BLaER1 (cell line): ENCODE data around the gene RGPD3.
"Not testable (repeated sequence)": the region's sequence is repeated elsewhere in the genome, so short reads cannot be mapped to it uniquely, and the experiment has no call there.

Experiments
- H3K27ac ChIP-seq: shearing (Covaris generic); formaldehyde crosslinking; 2 replicates; pipeline ENCODE4 v1.8.1; 2022
- H3K27me3 ChIP-seq: shearing (Covaris generic); formaldehyde crosslinking; 2 replicates; pipeline ENCODE4 v1.8.1; 2022
- H3K36me3 ChIP-seq: shearing (Covaris generic); formaldehyde crosslinking; 2 replicates; pipeline ENCODE4 v1.8.1; 2022
- H3K4me1 ChIP-seq: shearing (Covaris generic); formaldehyde crosslinking; 2 replicates; pipeline ENCODE4 v1.8.1; 2022
- H3K4me2 ChIP-seq: shearing (Covaris generic); formaldehyde crosslinking; 2 replicates; pipeline ENCODE4 v1.8.1; 2022
- H3K4me3 ChIP-seq: shearing (Covaris generic); formaldehyde crosslinking; 2 replicates; pipeline ENCODE4 v1.8.1; 2022
- H3K9ac ChIP-seq: shearing (Covaris generic); formaldehyde crosslinking; 2 replicates; pipeline ENCODE4 v1.8.1; 2022
- H3K9me3 ChIP-seq: shearing (Covaris generic); formaldehyde crosslinking; 2 replicates; pipeline ENCODE4 v1.8.1; 2022
- H4K20me1 ChIP-seq: shearing (Covaris generic); formaldehyde crosslinking; 2 replicates; pipeline ENCODE4 v1.8.1; 2022
- Cebpa-rat ChIP-seq: shearing (Covaris generic); IDR thresholded peaks from 2 replicates; pipeline ENCODE4 v1.8.1; 2022

Gene RGPD3

DNA sequence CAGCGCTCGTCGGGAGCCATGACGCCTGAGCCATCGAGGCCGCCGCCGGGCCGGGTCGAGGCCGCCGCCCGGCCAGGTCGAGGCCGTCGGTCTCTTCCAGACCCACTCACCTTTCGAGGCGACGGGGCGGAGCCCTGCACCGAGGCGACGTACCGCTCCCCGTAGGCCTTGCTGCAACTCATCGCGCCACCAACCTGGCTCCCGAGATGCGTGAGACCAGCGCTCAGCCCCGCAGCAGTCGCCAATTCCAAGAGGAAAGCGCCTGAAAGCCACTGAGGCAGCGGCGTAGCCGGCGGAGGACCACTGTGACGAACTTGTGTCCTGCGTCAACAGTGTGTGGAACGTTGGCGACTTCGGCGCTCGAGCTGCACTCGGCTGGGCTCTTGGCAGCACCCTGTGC lies at the start of gene RGPD3:
Gene RGPD3, minus strand, starts transcription at position 307 of the 400 bp plus-strand sequence. Its CDS starts 125 bp downstream, at position 182.
- not testable (repeated sequence) for H3K36me3 ChIP-seq, H3K4me2 ChIP-seq, H4K20me1 ChIP-seq, H3K4me3 ChIP-seq, H3K27ac ChIP-seq, H3K27me3 ChIP-seq, H3K9ac ChIP-seq, H3K4me1 ChIP-seq
- H3K9me3 ChIP-seq: peaks cover 22% of the 10 kb centered on the region

DNA sequence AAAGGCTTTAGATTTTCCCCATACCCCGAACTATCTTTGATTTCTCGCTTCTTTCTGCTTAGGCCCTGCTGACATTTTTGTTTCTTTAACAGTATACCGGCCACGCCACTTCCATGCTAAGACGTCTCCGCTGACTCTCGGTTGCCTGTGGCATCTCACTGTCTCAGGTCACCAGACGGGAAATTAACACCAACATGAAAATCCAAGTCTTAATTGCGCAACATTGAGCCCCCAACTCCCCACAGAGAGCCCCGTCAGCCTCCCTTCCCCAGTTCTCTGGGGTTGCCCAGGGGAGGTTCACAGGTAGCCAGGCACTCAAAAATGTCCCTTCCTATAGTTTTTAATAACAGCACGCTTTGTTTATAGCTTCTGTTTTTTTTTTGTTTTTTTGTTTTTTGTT lies 49.1 kb upstream of the RGPD3 start:
- Histone ChIP-seq H4K20me1 (no peaks in the 10 kb centered on the region), H3K27me3 (no peaks in the 10 kb centered on the region), H3K4me2 (no peak overlapping the region), H3K4me3 (no peak overlapping the region), H3K36me3 (no peaks in the 10 kb centered on the region), H3K27ac (no peak overlapping the region), H3K4me1 (no peaks in the 10 kb centered on the region), H3K9me3 (no peaks in the 10 kb centered on the region), H3K9ac (no peak overlapping the region)
- peak; percentile 78 for TF ChIP-seq Cebpa-rat

DNA sequence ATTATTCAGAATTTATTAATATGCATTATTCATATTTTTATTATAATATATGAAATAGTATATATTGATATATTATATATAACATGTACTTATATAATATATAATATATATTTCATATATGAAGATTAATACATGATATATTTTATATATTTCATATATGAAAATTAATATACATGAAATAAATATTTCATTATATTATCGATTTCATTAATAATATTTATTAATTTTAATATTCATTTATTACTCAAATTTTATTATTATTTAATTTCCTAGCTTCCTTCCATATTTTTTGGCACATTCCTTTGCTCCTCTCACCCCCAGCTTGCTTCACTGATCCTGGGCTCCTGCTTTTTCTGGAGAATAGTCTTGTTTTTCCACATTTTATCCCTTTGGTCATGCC lies 48.7 kb upstream of the RGPD3 start:
- TF ChIP-seq Cebpa-rat: no peak
- Histone ChIP-seq H3K27ac (no peak overlapping the region), H4K20me1 (no peaks in the 10 kb centered on the region), H3K9me3 (no peaks in the 10 kb centered on the region), H3K9ac (no peak overlapping the region), H3K4me1 (no peaks in the 10 kb centered on the region), H3K4me2 (no peak overlapping the region), H3K36me3 (no peaks in the 10 kb centered on the region), H3K27me3 (no peaks in the 10 kb centered on the region), H3K4me3 (no peak overlapping the region)

DNA sequence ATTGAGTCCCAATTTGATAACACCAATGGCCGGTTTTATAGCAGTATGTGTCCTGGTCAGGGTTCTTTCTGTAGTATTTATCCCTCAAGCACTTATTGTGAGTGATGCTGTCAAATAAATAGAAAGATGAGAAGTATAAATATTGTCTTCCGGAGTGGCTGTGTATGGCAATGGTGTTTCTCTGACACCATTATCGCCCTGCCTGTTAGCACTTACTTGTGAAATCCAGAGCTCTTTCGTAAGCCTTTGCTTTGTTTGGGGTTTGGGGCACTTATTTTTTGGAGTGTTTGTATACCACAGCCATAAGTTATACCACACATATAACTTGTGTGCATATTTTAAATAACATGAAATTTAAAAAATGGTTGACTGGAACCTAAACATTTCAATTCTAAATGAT lies 48.2 kb upstream of the RGPD3 start:
- Histone ChIP-seq H3K4me1 (no peaks in the 10 kb centered on the region), H3K27ac (no peak overlapping the region), H3K9me3 (no peaks in the 10 kb centered on the region), H3K36me3 (no peaks in the 10 kb centered on the region), H3K9ac (no peak overlapping the region), H3K27me3 (no peaks in the 10 kb centered on the region), H3K4me3 (no peak overlapping the region), H3K4me2 (no peak overlapping the region), H4K20me1 (no peaks in the 10 kb centered on the region)
- TF ChIP-seq Cebpa-rat: no peak

DNA sequence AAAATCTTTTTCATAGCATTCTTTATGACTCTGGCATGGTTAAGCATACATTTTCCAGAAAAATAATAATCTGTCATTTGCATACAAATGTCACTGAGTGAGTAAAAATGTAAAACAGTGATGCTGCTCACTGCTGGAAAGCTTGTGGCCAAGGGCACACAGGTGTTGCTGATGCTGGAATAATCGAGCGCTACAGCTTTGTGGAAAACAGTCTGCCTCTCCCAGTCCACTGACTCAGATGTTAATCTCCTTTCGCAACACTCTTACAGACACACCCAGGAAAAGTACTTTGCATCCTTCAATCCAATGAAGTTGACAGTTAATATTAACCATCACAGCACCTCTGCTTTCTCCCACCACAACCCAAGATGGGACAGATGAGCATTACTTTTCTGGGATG lies 46.6 kb upstream of the RGPD3 start:
- not testable (repeated sequence) for H3K4me2 ChIP-seq, H3K4me1 ChIP-seq, H3K9me3 ChIP-seq, H3K27me3 ChIP-seq, H4K20me1 ChIP-seq, H3K27ac ChIP-seq, H3K36me3 ChIP-seq, H3K9ac ChIP-seq, H3K4me3 ChIP-seq

DNA sequence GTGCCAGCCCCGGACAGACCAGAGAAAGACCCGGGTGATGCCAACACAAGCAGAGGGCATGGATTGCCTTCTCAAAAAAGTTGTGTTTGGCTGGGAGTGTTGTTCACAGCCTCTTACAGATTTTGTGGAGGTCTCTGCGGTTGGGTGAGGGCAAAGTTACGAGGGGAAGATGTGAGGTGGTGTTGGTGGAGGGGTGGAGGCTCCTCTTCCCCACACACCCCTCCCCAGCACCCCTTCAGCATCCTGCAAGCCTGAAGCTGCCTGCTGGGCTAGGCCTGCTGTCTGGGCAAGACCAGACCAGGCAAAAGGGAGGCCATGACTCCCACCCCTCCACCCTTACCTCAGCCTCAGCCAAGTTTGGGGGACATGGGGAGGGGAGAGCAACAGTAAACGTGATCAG lies 45.2 kb upstream of the RGPD3 start:
- H3K4me3 ChIP-seq, H3K4me2 ChIP-seq, H3K9ac ChIP-seq: not testable (repeated sequence)

DNA sequence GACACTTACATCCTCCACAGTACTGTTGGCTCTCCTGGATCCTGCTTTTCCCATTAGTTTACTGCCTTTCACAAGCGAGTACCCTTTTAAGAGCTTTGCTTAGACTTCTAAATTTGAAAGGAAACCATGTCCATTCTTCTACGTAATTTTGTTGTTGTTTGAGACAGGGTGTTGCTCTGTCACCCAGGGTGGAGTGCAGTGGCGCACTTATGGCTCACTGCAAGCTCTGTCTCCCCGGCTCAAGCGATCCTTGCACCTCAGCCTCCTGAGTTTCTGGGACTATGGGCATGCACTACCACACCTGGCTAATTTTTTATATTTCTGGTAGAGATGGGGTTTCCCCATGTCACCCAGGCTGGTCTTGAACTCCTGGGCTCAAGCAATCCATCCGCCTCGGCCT lies 43.7 kb upstream of the RGPD3 start:
- H3K27ac ChIP-seq, H3K36me3 ChIP-seq, H3K4me1 ChIP-seq, H3K4me3 ChIP-seq, H3K9ac ChIP-seq, H3K27me3 ChIP-seq, H3K9me3 ChIP-seq, H3K4me2 ChIP-seq, H4K20me1 ChIP-seq: not testable (repeated sequence)

More for the DNA sequence above, 45.2 kb upstream of the RGPD3 start:
- H3K4me1 ChIP-seq, H3K27ac ChIP-seq, H3K36me3 ChIP-seq, H4K20me1 ChIP-seq, H3K9me3 ChIP-seq, H3K27me3 ChIP-seq: not testable (repeated sequence)

DNA sequence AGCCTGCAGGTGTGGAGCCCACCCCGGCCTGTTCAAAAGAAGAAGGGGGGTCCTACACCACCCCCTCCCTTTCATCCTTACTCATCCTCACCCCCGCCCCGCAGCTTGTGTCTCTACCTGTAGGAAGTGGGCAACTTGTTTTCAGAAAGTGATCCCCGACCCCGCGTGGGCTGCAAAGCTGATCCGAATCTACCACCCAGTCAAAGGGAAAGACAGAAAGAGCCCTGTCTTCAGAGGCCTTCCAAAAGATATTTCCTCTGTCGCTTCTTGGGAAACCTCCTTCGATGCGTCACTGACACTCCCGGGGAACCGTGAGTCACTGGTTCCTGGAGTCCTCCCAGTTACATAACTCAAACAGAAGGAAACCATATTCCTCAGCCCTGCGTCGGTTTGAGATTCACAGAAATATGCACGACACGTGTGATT lies 43.3 kb upstream of the RGPD3 start:
- H3K9ac ChIP-seq, H4K20me1 ChIP-seq, H3K27ac ChIP-seq, H3K27me3 ChIP-seq, H3K4me2 ChIP-seq, H3K4me3 ChIP-seq, H3K4me1 ChIP-seq, H3K9me3 ChIP-seq, H3K36me3 ChIP-seq: not testable (repeated sequence)

DNA sequence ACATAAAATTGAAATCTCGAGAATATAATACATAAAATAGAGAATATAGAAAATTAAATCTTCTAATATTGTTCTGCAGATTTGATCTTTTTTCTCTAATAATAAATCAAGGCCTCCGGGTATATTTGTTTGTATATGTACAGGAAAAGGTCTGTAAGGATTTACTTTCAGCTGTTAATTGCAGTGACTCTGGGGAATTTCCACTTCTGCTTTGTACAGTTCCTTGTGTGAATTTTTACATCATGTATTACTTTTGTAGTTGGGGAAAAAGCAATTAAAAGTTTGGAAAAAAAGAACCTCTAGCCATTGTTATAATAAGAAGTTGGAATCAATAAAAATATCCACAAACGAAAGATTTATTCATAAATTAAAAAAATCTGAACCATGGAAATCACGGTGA lies 42.6 kb upstream of the RGPD3 start:
- not testable (repeated sequence) for H3K4me3 ChIP-seq, H3K4me1 ChIP-seq, H3K27ac ChIP-seq, H3K9ac ChIP-seq, H3K9me3 ChIP-seq, H3K4me2 ChIP-seq, H3K36me3 ChIP-seq, H3K27me3 ChIP-seq, H4K20me1 ChIP-seq

DNA sequence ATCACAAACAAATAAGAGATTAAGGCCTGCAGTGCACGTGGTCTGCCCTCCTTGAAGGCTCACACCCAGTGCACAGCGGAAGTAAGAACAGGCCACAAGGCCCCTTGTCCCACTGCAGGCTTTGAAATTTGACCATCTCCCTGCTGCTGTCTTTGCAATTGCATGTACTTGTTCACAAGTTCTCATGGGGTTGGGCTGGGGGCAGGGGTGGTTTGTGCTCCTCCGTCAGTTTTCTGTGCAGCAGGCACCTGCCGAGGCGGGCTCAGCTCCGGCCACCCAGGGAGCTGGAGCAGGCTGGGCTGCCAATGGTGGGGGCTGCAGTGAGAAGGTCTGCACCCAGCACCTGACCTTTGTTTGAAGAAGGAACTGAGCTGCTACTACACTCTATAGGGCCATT lies 41.2 kb upstream of the RGPD3 start:
- not testable (repeated sequence) for H3K4me3 ChIP-seq, H3K36me3 ChIP-seq, H4K20me1 ChIP-seq, H3K9ac ChIP-seq, H3K27me3 ChIP-seq, H3K9me3 ChIP-seq, H3K4me2 ChIP-seq, H3K27ac ChIP-seq, H3K4me1 ChIP-seq

DNA sequence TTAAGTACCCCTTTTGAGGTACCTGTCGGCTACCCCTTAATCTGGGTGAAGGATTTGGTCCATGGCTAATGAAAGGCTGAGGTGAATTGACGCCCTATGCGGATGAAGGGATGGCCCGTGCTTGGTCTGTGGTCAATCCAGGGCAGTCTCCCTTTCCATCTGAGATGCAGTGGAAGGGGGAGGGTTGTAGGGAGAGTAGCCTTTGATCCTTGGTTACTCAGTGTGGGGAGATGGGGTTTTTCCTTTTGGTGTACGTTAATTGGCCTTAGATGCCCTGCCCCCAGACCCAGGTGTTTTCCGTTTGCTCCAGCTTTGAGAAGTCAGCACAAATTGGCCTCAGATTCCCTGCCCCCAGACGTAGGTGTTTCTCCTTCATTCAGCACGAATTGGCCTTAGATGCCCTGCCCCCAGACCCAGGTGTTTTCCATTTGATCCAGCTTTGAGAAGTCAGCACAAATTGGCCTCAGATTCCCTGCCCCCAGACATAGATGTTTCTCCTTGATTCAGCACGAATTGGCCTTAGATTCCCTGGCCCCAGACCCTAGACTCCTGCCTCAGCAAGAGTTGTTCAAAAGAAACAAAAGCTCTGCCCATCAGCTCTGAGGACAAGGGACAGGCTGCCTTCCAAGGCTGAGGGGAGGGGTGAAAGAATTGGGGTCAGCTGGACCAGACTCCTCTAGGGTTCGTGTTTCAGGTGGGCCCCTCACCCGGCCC lies 40.6 kb upstream of the RGPD3 start:
- not testable (repeated sequence) for H3K27me3 ChIP-seq, H3K27ac ChIP-seq, H3K4me2 ChIP-seq, H3K4me1 ChIP-seq, H3K9ac ChIP-seq, H4K20me1 ChIP-seq, H3K36me3 ChIP-seq, H3K4me3 ChIP-seq, H3K9me3 ChIP-seq

DNA sequence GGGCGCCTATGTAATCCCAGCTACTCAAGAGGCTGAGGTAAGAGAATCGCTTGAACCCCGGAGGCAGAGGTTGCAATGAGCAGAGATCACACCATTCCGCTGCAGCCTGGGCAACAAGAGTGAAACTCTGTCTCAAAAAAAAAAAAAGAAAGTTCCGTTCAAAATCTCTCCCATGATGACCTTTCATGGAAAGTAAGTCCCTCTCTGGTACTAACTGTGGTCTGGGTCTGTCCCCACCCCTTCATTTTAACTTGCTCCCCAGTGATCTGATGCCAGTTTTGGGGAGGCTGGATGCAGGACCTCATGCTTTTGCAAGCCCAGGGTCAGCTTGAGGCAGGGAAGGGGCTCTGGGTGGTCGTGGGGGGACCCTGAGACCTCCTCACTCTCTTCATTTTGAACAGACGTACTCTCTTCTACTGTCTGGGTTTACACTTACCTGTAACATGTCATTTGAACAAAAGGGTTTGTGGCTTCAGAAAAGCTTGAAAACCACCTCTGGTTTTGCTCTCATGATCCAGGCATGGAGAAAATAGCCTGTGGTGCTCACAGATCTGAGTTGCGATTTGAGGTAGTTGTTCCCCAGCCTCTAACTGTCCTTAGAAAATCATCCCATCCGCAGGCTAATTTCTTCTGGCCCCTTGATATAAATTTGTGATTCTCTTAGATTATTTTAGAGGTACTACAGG lies 37.9 kb upstream of the RGPD3 start:
- not testable (repeated sequence) for H3K9ac ChIP-seq, H3K4me2 ChIP-seq, H3K4me1 ChIP-seq, H3K36me3 ChIP-seq, H4K20me1 ChIP-seq, H3K4me3 ChIP-seq, H3K27ac ChIP-seq, H3K27me3 ChIP-seq, H3K9me3 ChIP-seq

DNA sequence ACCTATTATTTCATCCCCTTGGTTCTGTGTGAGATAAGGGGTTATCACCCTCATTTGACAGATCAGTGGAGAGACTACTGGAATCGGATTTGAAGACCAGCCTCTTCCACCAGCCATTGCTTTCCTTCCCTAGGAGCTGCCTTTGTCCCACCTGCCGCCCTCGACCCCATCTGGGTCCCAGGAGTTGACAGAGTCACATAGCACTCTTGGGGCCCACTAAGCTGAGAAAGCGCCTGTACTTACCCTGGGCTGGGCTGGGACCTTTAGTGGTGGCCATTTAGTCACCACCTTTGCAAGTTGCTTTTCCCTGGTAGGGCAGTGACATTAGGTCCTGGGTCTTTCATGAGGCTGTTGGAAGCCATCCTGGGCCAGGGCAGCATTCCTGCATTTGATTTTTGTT lies 36.6 kb upstream of the RGPD3 start:
- not testable (repeated sequence) for H3K27me3 ChIP-seq, H4K20me1 ChIP-seq, H3K27ac ChIP-seq, H3K36me3 ChIP-seq, H3K4me1 ChIP-seq, H3K4me2 ChIP-seq, H3K9me3 ChIP-seq, H3K9ac ChIP-seq, H3K4me3 ChIP-seq

DNA sequence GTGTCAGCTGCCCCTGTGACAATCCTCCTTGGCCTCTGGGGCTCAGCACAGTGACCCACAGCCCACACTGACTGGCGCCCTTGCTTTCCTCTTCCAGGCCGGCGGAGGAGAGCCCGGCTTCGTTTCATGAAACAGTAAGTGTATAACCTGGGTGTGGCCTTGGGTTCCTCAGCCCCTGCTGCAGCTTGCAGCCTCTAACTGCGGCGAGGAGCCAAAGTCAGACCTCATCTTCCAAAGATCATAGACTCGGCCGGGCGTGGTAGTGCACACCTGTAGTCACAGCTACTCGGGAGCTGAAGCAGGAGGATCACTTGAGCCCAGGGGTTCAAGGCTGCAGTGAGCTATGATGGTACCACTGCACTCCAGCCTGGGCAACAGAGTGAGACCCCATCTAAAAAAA lies 36.0 kb upstream of the RGPD3 start:
- H3K4me1 ChIP-seq, H3K9ac ChIP-seq, H3K27ac ChIP-seq, H3K4me3 ChIP-seq, H3K36me3 ChIP-seq, H3K27me3 ChIP-seq, H3K4me2 ChIP-seq, H3K9me3 ChIP-seq, H4K20me1 ChIP-seq: not testable (repeated sequence)

DNA sequence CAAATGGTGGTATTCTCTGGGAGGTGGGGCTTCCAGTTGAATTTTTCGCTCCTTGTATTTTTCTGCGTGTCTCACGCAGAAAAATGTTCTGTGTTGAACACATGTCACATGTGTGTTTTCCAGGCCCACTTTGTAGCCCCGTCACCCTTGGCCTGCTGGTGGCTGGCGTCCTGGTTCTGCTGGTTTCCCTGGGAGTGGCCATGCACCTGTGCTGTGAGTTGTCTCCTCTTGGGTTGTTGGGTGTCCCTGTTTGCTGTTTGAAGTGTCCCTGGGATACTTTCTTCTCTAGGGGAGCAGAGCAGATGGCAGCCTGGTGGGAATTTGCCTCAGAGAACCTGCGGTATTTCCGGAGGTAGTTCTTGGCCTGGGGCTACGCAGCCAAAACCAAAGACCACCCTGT lies 34.1 kb upstream of the RGPD3 start:
- not testable (repeated sequence) for H3K9ac ChIP-seq, H3K27ac ChIP-seq, H3K9me3 ChIP-seq, H3K4me3 ChIP-seq, H3K27me3 ChIP-seq, H3K4me1 ChIP-seq, H3K4me2 ChIP-seq, H3K36me3 ChIP-seq, H4K20me1 ChIP-seq
